ENCODE data around the gene SMPD1.
A peak's percentile ranks its signal among the peaks of the same experiment; 100 is the strongest.
"Not testable (repeated sequence)": the region's sequence is repeated elsewhere in the genome, so short reads cannot be mapped to it uniquely, and the experiment has no call there.

The SMPD1 gene

DNA sequence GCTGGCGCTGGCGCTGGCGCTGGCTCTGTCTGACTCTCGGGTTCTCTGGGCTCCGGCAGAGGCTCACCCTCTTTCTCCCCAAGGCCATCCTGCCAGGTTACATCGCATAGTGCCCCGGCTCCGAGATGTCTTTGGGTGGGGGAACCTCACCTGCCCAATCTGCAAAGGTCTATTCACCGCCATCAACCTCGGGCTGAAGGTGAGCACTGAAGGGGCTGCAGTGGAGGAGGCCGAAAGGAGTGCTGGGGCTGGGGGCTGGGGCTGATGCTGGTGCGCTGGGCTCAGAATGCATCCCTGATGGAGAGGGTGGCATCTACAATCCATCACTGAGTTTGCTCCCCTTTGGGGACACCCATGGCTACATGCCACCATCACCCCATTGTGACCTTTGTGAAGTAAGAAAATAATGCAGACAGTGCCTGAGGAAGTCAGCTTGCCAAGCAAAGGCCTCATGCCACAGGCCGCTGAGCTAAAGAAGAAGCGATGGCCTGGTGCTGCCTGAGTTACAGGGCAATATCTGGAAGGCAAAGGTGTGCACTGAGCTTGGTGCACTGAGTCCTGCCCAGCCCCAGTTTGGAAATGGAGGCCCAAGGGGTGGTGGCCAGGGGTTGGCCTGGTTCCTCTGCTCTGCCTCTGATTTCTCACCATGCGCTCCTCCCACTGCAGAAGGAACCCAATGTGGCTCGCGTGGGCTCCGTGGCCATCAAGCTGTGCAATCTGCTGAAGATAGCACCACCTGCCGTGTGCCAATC is 620 bp downstream of the SMPD1 start:
- DNase-seq (ENCODE audit: low spot score) = no peak

DNA sequence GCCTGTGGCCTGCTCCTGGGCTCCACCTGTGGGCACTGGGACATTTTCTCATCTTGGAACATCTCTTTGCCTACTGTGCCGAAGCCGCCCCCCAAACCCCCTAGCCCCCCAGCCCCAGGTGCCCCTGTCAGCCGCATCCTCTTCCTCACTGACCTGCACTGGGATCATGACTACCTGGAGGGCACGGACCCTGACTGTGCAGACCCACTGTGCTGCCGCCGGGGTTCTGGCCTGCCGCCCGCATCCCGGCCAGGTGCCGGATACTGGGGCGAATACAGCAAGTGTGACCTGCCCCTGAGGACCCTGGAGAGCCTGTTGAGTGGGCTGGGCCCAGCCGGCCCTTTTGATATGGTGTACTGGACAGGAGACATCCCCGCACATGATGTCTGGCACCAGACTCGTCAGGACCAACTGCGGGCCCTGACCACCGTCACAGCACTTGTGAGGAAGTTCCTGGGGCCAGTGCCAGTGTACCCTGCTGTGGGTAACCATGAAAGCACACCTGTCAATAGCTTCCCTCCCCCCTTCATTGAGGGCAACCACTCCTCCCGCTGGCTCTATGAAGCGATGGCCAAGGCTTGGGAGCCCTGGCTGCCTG is 1.4 kb downstream of the SMPD1 start:
- DNase-seq (ENCODE audit: low spot score) = no peak

DNA sequence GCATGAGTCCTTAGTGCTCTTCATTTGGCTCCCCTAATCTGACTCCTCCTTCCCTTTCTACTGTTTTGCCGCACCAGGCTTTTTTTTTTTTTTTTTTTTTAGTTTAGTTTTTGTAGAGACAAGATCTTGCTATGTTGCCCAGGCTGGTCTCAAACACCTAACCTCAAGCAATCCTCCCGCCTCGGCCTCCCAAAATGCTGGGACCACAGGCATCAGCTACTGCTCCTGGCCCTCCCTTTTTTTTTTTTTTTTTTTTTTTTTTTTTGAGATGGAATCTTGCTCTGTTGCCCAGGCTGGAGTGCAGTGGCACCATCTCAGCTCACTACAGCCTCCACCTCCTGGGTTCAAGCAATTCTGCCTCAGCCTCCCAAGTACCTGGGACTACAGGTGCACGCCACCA is 2.0 kb downstream of the SMPD1 start:
- DNase-seq (ENCODE audit: low spot score) = not testable (repeated sequence)

DNA sequence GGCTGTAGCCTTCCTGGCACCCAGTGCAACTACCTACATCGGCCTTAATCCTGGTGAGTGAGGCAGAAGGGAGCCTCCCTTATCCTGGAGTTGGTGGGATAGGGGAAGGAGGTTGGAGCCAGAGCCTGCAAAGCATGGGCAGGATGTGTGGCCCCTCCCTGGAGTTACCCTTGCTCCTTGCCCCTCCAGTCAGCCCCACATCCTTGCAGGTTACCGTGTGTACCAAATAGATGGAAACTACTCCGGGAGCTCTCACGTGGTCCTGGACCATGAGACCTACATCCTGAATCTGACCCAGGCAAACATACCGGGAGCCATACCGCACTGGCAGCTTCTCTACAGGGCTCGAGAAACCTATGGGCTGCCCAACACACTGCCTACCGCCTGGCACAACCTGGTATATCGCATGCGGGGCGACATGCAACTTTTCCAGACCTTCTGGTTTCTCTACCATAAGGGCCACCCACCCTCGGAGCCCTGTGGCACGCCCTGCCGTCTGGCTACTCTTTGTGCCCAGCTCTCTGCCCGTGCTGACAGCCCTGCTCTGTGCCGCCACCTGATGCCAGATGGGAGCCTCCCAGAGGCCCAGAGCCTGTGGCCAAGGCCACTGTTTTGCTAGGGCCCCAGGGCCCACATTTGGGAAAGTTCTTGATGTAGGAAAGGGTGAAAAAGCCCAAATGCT is 3.9 kb downstream of the SMPD1 start:
- DNase-seq (ENCODE audit: low spot score) = no peak

DNA sequence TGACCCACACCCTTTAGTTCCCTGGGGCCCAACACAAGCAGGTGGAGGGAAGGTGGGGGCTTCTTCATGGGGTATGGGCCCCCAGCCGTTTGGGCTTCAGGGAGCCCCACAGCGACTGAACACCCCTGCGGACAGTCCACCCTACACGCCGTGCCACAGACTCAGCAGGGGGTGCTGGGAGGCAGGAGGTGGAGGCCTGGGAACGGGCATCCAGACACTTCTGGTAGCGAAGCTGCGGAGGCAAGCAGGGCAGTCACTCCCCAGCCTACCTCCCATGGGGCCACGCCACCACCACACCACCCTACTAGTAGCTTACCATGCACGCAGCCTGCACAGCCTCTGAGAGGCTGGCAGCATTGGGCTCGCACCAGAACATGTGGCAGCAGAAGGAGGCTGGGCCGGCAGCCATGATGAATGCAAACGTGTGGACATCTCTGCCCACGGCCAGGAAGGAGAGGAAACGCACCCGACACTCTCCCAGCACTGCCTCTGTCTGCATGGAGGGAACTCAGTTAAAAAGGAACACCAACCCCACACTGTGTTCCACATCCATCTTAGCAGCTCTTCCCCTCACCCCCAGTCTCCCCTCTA is 5.3 kb downstream of the SMPD1 start:
- no peak for DNase-seq (ENCODE audit: low spot score)

DNA sequence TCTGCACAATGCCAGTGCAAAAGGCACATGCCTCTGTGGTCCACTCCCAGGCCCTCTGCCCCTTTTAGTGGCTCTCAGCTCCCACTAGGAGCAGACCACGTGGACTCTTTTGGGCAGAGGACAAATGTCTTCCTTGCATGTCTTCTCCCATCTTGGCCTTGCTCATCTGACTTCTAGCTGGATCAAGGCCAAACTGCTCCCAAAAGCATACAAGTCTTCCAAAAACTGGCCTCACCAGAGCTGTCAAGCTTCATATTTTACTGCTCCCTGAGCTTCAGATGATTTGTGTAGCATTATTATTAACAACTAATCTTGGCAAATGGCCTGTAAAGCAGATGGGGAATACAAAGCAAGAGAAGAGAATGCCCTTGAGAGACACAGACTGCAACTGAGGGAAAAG is 6.9 kb downstream of the SMPD1 start:
- DNase-seq (ENCODE audit: low spot score) = no peak

DNA sequence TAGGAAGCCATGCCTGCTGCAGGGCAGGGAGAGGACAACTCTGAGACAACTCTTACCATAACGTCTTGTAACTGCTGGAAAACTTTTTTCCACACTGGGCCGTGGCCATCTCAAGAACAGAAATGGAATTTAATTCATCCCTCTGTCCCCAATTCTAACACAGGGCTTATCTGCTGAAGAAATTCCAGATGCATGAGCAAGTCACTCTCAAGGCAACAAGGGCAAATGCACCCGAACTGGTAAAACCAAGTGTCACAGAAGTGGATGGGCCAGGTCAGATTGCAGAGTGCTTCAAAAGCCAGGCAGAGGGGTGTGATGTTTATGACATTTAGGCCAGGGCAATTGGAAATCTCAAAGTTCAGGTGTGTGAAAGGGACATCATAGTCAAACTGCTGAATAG is 7.4 kb downstream of the SMPD1 start:
- no peak for DNase-seq (ENCODE audit: low spot score)

DNA sequence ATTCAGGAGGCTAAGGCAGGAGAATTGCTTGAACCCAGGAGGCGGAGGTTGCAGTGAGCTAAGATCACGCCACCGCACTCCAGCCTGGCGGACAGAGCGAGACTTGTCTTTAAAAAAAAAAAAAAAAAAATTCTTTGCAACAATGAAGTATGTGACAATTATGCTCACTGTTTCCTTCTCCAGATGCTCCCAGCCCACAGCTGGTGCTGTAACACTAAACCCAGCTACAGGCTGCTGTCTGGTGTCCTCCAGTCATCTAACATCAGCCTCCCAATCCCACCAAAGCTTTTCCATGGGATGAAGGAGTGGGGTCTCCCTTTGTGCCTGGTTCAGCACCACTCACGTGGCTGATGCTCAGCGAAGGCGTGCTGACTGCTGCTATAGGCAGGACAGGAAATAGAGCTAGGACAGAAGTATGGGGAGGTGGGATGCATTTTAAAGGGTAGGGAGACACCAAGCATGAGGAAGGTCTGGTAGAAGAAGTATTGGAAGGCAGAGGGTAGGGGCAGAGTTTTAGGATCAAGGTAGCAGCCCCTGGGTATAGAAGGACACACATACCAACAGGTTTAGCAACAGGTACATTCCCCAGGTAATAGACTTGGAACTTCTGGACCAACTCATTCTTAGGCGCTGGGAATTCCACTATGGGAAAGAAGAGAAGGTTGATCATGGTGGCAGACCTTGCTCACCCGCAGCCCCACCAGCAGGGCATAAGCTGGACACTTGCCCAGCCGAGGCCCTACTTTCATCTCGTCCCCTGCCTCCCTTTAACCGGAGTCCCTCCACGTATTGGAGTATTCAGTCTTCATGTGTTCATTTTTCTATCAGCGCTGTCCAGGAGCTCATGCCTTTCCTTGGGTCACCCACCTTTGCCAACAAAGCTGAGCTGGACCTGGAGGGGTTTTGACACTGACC is 10.4 kb downstream of the SMPD1 start:
- no peak for DNase-seq (ENCODE audit: low spot score)

DNA sequence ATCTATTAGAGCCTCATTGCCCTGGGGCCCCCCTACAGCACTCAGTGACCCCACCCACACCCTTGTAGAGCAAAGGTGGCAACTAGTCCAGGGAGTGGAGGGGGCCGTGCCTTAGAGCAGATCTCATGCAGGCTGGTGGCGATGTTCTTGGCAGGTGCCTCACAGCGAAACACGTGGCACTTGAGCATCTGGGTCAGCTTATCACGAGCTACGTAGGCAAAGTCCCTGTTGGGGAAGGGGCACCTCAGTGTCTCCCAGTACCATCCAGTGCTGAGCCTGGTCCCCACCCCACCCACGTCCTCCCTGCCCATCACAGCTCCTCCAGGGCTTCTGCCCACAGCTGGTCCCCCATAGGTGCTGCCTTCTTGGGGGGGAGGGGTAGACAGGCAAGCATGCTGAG is 11.2 kb downstream of the SMPD1 start:
- no peak for DNase-seq (ENCODE audit: low spot score)

DNA sequence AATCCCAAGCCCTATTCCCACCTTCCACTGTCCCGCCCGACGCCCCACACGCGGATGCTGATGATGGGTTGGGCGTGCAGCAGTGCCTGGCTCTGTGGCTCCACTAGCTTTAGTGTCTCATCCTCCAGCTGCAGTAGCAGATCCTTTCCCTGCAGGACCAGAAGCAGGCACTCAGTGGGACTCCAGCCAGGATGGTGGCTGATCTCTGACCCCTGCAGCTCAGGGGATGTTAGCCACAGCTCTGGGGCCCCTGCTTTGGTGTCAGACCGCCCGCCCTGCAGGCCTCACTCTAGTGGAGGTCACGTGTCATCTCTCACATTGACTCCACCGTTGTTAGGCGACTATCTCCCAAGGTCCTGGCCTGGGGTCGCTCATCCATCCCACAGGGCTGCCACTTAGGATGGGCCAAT is 11.8 kb downstream of the SMPD1 start:
- no peak for DNase-seq (ENCODE audit: low spot score)

DNA sequence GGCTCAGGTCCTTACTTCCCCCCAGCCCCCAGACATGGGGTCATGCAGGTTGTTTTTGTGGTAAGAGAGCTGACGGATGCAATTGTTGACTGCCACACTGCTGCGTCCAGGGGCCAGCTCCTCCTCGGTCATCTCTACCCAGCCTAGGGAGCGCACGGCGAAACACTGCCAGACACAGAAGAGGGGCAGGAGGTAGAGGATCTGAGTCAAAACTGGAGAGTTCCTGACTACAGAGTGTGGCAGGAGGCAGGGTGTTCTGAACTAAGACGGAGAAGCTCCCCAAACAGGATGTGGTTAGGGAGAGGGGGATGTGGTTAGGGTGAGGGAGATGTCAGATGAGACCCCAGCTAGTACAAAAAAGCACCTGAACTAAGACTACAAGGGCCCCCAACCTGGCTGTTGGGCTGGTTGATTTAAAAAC is 12.3 kb downstream of the SMPD1 start:
- DNase-seq (ENCODE audit: low spot score) = no peak

DNA sequence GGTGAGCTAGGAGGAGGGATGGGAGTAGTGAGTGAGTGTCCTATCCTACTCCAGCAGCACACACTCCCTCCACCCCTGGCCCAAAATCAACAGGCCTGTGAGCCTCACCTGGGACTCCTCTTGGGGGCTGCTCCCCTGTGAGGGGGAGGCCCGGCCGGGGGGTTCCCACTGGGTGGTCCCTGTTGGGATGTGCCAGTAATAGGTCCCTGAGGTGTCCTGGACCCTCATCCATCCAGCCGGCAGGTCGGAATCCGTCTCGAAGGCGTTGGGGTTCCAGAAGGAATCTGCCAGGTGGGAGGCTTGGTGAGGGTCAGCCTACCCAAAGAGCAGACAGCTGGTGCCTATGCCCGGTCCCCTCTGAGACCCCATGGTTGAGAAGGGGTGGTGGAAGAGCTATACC is 13.3 kb downstream of the SMPD1 start:
- no peak for DNase-seq (ENCODE audit: low spot score)

DNA sequence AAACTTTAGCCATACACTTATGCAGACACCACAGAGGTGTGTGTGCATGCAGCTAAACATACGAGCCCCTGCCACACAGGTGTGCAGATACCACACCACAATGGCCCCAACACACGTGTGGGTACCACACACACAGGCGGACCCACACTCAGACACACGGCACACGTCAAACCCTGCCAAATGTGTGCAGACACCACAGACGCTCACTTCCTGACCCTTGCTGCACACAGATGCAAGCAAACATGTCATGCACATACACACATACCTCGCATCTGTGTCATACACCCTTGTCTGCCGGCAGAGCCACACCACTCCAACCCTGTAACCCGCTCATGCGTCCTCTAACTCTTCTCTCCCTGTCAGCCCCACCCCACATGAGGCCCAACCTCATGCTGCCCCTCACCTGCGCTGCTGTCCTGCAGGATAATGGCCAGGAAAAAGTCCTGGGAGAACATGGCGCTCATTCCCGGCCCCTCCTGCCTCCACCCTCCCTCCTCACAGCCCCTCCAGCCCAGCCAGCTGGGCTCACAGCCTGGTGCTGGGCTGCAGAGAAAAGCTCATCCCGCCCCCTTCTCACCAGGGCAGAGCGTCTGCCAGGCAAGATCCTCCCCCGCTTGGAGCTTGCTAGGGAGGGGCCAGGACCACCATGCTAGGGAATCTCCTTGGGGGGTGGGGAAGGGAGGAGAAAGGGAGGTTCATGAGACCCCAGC is 14.2 kb downstream of the SMPD1 start:
- DNase-seq (ENCODE audit: low spot score) = peak; percentile 47

DNA sequence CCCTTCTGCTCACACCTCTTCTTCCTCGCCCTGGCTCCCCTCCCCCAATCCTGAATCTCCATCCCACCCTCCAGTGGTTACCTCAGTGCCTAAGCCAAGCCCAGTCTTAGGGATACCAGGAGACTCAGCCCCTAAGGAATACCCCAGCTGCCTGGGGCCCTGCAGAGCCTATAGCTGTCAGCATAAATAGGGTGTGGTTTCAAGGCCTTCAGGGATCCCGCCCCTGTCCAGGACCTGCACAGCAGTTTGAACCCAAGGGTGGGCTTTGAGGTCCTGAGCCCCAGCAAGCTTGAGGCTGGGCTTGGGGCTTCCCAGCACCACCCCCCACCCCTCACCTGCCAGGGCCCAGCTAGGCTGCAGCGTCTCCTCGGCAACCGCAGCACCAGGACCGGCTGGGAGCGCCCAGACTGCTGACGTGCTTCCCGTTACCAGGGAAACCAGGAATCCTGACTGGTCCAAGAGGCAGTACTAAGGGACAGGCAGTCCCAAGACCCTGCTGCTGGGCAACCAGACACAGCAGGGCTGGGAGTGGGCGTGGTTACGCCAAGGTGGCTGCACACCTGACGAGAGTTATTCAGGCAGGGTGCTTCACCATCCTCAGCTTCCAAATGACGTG is 14.9 kb downstream of the SMPD1 start:
- DNase-seq (ENCODE audit: low spot score) = no peak

DNA sequence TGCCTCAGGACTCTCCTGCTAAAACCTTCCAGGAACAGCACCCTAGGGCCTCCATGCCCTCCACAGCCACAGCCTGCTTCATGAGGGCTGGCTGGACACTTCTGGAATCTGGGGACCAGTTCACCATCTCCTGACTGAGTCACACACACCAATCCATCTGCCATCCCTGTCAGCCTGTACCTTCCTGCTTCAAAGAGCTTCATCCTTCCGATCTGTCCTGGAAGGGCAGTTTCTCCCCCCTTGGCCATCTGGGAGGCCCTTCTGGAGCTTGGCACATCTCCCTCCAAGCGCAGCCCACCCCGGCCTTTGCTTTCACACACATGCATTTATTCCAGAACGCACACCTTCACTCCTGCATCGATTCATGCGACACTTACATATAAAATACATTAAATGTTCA is 15.6 kb downstream of the SMPD1 start:
- no peak for DNase-seq (ENCODE audit: low spot score)

DNA sequence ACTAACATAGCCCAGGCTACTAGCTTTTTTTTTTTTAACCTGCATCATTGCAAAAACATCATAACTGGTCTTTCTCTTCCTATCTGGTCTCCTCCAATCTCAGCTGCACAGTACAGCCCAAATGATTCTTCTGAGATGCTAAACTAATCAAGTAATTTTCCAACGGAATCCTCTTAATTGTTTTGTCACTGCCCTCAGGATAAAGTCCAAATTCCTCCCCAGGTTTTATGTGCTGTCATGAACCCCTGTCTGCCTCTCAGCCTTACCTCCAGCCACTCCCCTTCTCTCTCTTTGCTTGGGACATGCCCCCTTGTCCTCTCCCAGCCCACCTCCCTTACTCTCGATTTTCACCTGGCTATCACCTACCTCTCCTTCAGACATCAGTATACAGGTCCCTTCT is 16.1 kb downstream of the SMPD1 start:
- no peak for DNase-seq (ENCODE audit: low spot score)

DNA sequence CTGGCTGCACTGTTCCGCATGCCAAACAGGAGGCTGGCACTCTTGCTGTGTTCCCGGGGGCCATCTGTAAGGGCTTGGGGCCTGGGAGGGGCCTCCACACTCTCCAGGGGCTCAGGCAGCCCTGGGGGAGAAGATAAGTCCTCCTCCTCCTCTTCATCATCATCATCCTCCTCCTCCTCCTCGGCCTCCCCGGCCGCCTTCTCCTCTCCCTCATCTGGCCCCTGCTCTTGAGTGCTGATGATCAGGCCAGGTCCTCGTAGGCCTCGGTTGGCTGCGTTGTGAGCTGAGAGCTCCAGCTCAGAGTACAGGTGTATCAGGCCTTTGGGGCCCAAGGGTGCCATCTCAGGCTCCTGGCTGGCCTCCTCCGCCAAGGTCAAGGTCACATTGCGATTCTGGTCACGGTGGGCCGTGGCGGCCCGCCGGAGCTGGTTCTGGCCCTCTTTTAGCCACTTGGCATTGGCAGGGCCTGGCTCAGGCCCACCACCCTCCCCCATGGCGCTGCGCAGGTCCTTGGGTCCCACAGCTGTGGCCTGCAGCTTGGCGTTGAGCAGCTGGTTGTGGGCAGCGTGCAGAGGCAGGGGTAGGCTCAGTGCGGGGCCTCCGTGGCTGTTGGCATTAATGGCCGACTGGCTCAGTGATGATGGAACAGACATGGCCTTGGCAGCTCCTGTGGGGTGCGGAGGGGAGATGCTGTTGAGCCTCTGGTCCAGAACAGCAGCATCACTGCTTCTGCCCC is 20.6 kb downstream of the SMPD1 start:
- no peak for DNase-seq (ENCODE audit: low spot score)

DNA sequence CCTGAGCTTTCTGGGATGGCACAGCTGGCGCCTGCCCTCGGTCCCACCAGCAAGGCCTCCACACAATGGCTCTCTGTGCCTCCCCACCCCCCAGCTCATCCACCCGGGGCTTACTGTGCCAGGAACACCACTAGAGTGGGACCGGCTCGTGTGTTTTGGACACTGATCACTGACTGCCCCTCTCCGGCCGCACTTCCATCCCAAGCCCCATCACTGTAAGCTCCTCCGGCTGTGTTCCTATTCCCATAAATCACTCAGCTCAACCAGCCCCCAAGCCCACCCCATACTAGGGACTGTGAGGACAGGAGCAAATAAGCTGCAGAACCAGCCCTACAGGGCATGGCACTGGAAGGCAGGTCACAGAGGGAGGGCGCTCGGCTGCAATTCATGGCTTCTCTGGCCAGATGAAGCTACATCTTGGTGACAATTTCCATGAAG is 21.3 kb downstream of the SMPD1 start:
- DNase-seq (ENCODE audit: low spot score) = no peak

DNA sequence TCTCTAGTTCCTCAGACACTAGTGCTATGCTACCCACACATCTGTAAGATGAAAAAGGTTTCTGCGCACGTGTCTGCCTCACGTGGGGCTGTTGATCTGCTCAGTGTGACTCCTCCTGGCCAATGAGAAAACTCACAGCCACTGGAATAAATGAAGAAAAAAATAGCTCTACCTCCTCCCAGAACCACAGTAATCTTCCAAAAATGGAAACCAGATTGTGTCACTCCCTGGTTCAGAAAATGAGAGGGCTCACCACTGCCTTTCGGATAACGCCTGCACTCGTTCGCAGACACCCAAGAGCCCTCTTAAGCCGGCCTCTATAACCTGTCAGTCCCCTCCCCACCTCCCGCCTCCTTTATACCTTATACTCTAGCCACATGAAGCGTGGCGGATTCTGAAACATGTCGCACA is 23.5 kb downstream of the SMPD1 start:
- DNase-seq (ENCODE audit: low spot score) = no peak

DNA sequence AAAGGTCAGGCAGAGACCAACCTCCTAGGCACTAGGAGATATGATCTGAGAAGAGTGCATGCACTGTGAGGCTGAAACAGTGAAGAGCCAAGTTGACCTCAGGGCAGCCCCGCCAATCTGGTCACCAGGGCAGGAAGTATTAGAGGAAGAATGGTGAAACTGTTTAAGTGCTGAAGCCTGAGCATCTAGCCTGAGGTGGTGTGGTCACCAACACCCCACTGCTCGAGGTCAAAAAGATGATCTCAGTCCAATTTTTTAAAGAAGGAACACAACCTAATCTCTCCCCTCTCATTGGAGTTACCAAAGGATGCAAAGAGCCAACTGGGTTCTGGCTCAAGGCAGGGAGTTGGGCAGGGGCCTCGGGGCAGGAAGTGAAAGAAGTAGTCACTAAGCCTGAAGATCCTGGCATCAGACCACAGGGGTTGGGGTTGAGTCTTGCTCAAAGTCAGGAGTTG is 24.6 kb downstream of the SMPD1 start:
- DNase-seq (ENCODE audit: low spot score) = no peak

All from D341Med (cell line).